ENCODE data around the gene R3HDM4.
"Not testable (repeated sequence)": the region's sequence is repeated elsewhere in the genome, so short reads cannot be mapped to it uniquely, and the experiment has no call there.

Gene R3HDM4

DNA sequence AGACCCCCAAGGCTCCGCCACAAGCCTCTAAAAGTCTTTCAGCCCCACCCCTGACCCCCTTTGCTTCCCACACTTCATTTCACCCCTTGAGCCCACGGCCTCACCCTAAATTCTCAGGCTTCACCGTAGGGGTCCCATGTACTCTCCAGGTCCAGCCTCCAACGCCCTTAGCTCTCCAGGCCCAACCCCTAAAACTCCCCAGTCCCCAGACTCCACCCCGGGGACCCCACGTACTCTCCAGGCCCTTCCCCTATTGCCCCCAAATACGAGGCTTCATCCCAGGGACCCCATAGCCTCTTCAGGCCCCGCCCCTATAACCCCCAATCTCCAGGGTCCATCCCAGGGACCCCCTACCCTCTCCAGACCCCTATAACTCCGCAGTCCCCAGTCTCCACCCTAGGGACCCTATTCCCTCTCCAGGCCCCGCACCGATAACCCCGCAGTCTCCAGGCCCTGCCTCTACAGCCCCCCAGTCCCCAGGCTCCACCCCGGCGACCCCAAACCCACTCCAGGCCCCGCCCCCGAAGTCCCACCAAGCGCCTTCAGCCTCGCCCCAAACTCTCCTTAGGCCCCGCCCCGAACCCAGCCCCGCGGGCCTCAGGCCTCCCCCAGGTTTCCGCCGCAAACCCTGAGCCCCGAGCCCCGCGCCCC lies 20.7 kb downstream of the R3HDM4 start:
- DNase-seq (ENCODE audit: low read depth in 2 of 2), result no peak

DNA sequence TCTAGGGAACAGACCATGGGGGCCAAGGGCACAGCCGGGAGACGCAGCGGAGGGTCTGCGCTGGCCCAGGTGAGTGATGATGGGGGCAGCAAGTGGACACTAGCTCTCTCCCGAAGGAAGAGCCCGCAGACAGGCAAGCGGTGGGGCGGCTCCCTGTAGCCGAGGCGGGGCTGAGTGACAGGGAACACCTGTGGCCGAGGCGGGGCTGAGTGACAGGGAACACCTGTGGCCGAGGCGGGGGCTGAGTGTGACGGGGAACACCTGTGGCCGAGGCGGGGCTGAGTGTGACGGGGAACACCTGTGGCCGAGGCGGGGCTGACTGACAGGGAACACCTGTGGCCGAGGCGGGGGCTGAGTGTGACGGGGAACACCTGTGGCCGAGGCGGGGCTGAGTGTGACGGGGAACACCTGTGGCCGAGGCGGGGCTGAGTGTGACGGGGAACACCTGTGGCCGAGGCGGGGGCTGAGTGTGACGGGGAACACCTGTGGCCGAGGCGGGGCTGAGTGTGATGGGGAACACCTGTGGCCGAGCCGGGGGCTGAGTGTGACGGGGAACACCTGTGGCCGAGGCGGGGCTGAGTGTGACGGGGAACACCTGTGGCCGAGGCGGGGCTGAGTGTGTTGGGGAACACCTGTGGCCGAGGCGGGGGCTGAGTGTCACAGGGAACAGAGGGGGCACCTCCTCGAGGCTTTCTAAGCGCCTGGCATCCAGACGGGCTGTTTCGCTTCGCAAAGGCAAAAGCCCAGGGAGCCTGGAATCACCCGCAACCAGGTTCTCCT lies 21.4 kb downstream of the R3HDM4 start:
- not testable (repeated sequence) for DNase-seq (ENCODE audit: low read depth in 2 of 2)

DNA sequence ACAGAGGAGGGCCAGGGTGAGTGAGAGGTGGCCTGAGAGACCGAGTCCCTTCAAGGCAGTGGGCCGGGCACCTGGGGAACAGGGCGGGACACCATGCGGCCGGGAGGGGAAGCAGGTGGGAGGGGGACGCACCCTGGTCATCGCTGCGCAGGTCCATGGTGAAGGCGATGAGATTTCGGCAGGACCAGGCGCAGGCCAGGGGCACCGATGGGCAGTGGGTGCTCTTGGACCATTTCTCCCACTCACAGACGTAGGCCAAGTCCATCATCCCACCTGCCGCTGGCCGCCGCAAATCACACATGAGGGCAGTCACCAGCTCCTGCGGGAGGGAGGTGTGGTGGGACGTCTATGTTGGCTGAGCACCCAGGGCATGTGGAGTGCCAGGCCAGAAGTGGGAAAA lies 22.2 kb downstream of the R3HDM4 start:
- DNase-seq (ENCODE audit: low read depth in 2 of 2), result no peak

DNA sequence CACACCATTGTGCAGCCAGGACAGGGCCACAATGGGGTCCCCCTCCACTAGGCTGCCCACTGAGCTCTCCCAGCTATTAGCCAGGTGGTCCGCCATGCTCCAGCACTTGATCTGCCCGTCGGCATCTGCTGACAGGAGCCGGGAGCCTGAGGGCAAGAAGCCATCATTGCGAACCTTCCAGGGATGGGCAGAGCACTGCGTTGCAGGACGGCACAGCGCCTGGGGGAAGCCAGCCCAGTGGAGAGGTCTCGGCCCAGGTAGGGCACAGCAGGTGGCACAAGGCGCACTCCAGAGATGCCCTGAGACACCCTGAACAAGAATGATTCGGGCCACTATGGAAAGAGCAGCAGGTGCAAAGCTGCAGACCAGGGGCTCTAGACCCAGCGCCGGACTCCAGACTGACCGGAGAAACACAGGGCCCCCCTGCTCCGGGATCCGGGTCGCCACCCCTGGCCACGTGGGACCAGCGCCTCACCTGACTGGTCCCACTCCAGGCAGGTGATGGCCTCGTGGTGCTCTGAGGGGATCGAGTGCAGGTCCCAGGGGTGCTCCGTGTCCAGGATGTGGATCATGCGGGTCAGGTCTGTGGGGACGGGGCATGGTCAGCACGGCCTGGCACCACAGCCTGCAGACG lies 23.2 kb downstream of the R3HDM4 start:
- DNase-seq (ENCODE audit: low read depth in 2 of 2), result no peak

DNA sequence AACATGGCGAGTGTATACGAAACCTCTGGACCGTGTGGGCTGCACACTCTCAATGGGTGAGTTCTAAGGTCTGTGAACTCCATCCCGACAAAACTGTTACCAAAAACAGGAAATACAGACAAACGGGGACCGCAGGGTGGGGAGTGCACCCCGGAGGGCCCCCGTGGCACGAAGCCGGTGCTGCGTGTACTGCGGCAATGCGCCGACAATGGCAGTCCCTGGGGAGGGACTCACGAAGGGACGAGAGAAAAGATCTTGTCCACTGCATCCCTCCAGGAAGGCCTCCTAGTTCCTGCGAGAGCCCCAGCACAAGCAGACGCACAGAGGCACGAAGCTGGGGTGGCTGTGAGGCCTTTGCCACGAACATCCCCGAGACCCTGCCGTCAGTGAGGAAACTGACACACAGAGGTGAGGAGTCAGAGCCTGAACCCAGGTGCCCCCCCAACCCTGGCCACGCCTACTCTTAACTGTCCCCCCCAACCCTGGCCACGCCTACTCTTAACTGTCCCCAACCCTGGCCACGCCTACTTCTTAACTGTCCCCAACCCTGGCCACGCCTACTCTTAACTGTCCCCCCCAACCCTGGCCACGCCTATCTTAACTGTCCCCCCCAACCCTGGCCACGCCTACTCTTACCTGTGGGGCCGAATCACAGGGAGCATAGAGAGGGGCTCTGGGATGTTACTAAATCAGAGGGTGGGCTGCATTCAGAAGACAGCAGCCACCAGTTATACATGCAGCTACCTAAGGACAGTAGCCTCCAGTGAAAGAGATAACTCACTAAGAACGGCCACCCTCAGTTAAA lies 24.2 kb downstream of the R3HDM4 start:
- no peak for DNase-seq (ENCODE audit: low read depth in 2 of 2)

DNA sequence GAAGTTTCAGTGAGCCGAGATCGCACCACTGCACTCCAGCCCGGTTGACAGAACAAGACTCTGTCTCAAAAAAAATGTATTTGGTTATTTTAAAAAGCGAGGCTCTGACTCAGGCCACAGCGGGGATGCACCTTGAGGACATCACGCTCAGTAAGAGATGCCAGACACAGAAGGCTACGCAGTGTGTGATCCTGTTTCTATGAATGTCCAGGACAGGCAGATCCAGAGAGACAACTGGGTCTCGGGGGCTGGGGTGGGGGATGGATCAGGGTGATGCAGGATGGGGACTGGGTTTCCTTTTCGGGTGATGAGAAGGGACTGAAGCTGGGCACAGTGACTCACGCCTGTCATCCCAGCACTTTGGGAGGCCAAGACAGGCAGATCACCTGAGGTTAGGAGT lies 25.4 kb downstream of the R3HDM4 start:
- no peak for DNase-seq (ENCODE audit: low read depth in 2 of 2)

DNA sequence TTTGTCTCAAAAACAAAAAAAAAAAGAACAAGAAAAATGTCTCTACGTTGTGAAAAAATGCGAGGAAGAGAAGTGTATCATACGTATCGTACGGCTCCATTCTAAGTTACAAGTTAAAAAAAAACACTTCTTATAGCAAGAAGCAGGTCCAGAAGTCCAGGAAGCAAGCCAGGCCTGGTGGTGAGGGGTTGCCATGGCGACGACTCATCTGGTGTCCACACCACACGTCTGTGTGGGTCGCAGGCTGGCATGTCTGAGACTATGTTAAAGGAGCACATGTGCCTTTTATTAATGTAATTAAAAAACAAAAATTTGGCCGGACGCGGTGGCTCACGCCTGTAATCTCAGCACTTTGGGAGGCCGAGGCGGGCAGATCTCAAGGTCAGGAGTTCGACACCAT lies 25.9 kb downstream of the R3HDM4 start:
- DNase-seq (ENCODE audit: low read depth in 2 of 2), result no peak

DNA sequence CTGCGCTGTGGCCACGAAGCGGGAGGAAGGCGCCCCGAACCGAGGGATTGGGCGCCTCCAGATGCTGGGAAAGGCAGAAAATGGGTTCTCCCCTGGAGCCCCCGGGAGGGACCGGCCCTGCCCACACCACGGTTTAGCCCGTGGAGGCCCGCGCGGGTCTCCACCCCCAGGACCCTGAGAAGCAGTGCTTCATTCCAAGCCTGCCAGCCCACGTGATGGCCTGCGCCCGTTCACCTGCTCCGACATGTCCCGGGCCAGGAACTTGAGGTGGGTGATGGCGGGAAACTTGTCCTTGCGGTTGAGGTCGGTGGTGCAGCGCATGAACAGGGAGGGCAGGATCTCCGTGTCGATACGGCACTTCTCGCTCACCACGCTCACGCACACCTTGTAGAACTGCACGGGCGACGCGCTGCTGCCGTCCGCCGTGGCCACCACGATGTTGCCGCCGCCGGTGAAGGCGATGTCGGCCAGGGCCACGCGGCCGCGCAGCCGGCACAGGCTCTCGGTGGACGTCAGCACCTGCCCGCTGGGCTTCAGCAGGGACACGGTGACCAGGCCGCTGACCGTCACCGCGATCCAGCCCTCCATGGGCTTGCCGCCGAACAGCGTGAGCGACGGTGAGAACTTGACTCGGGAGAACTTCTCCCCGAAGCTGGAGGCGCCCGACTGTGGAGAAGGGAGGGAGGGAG lies 27.3 kb downstream of the R3HDM4 start:
- DNase-seq (ENCODE audit: low read depth in 2 of 2), result no peak

DNA sequence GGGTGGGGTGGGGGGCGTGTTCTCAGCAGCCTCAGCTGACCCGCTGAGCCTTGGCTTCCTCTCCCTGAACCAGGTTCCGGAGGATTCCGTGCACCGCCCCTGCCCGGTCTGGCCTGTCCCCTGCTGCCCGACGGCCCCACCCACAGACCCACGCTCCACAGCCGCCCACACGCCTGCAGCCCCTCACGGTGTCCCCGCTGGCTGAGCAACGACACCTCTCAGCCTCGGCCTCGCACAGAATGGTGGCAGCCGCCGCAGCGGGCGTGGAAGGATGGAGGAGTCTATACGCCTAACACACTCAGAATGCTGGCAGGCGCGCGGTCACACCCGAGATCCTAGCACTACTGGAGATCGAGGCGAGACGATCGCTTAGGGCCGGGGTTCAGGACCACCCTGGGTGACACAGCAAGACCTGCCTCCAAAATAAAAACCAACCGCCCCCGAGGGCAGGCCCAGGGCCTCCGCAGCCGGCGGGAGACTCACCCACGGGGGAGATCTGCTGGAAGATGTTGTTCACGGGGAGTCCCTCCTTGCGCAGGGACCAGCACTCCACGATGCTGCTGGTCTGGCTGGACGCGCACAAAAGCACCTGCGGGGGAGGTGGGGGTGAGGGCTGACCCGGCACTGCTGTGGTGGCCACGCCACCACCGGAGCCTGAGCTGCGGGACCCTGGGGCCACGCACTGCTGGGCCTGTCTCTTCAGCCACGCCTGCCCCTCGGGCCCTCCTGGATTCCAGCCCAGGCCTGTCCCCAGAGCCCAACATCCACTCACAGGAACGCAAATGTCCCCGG lies 28.4 kb downstream of the R3HDM4 start:
- no peak for DNase-seq (ENCODE audit: low read depth in 2 of 2)

DNA sequence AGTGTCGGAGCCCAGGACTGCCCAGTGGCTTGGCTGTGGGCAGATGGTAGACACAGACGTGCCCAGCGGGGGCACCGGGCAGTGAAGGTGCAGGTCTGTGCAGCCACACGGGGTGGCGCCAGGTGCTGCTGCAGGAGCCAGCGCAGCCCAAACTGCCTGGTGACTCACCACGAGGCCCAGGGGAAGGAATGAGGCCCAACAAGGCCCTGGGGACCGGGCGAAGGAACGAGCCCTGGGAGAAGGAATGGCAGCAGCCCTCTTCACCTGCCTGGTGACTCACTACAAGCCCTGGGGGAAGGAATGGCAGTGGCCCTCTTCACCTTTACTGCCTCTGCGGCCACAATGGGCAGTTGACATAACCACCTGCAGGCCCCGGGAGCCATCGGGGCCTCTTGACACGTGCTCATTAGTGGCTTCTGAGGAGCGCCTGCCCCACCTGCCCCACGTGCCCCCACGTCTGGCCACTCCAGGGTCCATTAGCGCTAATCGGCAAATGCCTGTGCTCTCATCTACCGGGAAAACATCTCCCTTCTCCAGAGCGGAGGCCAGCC lies 29.3 kb downstream of the R3HDM4 start:
- no peak for DNase-seq (ENCODE audit: low read depth in 2 of 2)

DNA sequence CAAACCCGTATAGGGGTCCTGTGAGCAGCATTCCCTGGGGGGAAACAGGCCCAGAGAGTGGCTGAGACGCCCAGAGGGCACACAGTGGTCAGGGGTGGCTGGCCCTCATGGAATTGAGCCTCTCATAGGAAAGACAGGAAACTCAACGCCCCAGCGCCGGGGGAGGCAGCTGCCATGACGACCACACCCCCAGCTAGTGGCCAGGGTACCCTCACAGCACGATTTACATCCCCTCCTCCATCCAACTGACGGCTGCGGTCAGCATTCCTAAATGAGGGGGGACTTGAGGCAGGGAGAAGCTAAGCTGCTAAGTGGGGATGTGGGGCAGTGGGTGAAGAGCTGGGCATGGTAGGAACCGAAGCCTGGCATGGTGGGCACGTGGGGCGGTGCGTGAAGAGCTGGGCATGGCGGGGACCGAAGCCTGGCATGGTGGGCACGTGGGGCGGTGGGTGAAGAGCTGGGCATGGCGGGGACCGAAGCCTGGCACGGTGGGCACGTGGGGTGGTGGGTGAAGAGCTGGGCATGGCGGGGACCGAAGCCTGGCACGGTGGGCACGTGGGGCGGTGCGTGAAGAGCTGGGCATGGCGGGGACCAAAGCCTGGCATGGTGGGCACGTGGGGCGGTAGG lies 30.0 kb downstream of the R3HDM4 start:
- no peak for DNase-seq (ENCODE audit: low read depth in 2 of 2)

DNA sequence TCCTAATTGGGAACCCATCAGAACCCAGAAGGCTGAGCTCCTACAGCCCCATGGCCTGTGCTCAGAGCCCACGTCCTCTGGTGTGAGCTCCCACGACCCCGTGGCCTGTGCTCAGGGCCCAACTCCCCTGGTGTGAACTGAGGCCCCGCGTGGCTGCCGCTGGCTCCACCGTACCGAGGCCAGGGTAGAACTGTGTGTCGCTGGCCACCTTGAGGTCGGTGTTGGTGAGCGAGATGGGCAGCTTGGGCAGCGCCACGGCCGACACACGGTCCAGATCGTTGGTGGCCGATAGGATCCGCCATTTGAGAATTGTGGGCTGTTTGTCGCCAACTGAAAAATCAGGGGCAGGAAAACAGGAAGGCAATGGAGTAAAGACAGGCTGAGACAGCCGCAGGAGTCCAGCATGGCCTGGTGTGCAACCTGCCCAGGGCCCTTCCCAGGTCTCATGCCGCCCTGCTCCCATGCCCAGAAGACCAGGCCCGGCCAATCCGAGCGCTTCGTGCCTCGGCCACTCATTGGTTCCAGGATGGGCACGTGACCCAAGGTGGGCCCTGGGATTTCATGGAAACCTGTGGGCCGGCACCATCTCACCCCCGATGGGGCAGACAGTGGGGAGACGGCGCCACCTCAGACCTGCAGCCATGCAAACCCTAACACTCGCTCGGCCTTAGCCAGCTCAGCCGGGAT lies 31.5 kb downstream of the R3HDM4 start:
- DNase-seq (ENCODE audit: low read depth in 2 of 2), result no peak

DNA sequence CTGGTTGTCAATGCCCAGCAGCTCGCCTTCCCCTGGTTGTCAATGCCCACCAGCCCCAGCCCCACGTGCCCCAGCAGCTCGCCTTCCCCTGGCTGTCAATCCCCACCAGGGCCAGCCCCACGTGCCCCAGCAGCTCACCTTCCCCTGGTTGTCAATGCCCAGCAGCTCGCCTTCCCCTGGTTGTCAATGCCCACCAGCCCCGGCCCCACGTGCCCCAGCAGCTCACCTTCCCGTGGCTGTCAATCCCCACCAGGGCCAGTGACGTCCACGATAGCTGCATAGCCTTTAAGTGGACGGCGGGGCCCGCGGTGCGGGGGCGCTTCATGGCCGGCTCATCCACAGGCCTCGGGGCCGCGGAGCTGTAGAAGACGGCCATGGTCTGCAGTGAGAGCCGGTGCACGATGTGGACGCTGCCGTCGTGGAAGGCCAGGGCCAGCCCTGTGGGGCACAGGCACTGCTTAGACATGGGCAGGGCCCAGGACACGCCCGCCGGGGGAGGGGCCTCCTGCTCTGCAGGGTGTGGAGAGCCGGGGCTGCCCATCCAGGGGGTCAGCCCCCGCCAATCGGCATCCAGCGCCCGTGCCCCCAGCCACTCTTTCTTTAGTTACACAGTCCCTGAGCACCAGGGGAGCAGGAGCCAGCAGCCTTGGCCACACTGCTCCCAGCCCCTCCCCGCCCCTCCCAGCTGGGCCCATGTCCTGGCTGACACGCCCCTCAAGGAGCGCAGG lies 33.1 kb downstream of the R3HDM4 start:
- DNase-seq (ENCODE audit: low read depth in 2 of 2), result no peak

DNA sequence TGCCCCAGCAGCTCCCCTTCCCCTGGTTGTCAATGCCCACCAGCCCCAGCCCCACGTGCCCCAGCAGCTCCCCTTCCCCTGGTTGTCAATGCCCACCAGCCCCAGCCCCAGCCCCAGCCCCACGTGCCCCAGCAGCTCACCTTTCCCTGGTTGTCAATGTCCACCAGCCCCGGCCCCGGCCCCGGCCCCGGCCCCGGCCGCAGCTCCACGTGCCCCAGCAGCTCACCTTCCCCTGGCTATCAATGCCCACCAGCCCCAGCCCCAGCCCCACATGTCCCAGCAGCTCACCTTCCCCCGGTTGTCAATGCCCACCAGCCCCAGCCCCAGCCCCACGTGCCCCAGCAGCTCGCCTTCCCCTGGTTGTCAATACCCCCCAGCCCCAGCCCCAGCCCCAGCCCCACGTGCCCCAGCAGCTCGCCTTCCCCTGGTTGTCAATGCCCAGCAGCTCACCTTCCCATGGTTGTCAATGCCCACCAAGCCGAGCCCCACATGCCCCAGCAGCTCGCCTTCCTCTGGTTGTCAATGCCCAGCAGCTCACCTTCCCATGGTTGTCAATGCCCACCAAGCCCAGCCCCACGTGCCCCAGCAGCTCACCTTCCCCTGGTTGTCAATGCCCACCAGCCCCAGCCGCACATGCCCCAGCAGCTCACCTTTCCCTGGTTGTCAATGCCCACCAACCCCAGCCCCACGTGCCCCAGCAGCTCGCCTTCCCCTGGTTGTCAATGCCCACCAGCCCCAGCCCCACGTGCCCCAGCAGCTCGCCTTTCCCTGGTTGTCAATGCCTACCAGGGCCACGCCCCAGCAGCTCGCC lies 34.1 kb downstream of the R3HDM4 start:
- not testable (repeated sequence) for DNase-seq (ENCODE audit: low read depth in 2 of 2)

DNA sequence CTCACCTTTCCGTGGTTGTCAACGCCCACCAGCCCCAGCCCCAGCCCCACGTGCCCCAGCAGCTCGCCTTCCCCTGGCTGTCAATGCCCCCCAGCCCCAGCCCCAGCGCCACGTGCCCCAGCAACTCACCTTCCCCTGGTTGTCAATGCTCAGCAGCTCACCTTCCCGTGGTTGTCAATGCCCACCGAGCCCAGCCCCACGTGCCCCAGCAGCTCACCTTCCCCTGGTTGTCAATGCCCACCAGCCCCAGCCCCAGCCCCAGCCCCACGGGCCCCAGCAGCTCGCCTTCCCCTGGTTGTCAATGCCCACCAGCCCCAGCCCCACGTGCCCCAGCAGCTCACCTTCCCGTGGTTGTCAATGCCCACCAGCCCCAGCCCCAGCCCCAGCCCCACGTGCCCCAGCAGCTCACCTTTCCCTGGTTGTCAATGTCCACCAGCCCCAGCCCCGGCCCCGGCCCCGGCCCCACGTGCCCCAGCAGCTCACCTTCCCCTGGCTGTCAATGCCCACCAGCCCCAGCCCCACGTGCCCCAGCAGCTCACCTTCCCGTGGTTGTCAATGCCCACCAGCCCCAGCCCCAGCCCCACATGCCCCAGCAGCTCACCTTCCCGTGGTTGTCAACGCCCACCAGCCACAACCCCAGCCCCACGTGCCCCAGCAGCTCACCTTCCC lies 34.9 kb downstream of the R3HDM4 start:
- DNase-seq (ENCODE audit: low read depth in 2 of 2), result not testable (repeated sequence)

DNA sequence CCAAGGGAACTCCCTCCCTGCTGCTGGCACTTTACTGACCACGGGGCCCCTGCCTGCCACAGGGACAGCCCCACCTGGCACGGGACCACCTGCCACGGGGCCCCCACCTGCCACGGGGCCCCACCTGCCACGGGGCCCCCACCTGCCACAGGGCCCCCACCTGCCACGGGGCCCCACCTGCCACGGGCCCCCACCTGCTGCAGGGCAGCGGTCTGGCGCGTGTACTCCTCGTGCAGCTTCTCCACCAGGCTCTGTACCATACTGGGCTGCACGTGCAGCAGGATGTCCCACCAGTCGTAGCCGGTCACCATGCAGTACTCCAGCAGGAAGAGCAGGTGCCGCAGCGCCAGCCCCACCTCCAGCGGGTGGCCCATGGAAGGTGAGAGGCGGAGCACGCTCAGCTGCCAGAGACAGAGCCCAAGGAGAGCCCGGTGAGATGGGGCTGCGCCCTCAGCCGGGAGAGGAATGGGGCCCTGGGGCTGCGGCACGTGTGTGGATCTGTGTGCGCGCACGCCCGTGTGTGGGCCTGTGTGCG lies 36.2 kb downstream of the R3HDM4 start:
- DNase-seq (ENCODE audit: low read depth in 2 of 2), result no peak

DNA sequence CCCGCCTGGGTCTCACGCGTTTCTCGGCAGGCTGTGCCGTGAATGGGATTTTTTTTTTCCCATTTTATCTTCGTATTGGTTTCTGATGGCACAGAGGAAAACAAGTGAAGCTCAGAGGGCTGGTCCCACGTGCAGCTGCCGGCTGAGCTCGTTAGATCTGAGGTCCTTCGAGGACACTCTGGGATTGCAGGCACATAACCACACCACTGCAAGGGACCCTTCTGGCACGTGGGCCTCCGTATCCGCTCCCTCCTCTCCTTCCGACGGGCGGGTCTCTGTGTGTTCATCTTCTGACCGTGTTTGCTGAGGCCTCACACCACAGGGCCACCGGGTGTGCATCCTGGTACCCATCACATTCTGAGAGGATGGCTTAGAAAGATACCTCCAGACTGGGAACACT lies 36.9 kb downstream of the R3HDM4 start:
- DNase-seq (ENCODE audit: low read depth in 2 of 2), result no peak

Data from stimulated activated CD4-positive, alpha-beta T cell treated with anti-CD3 and anti-CD28 coated beads, Interleukin-12 subunit alpha, Interleukin-12 subunit beta, amount 100 ng/mL, for 24 hours (primary cell).